Ascending aorta (tissue), 2 donors: ENCODE results near the gene ABAT. TPM values are rescaled to one million over a fixed set of nuclear protein-coding genes. Genes with fewer than 3 reads are reported as not detected.
A peak's percentile ranks its signal among the peaks of the same experiment; 100 is the strongest.
"Not testable (repeated sequence)": the region's sequence is repeated elsewhere in the genome, so short reads cannot be mapped to it uniquely, and the experiment has no call there.

Source experiments
- DNase-seq, 2 donors: peaks; one replicate each; pipeline ENCODE4 v3.0.0-alpha.2; 2019; ENCODE audit warnings: low spot score in 2 of 2
- H3K27ac ChIP-seq, 2 donors: fragments of 200-600 bp; sonication (generic); one replicate each; pipeline ENCODE4 v1.5.1; 2016 to 2017; ENCODE audit warnings: mild to moderate bottlenecking in 1 of 2
- H3K27me3 ChIP-seq: fragments of 200-600 bp; sonication (generic); one replicate; pipeline ENCODE4 v1.5.1; 2017
- H3K36me3 ChIP-seq, 2 donors: fragments of 200-600 bp; sonication (generic); one replicate each; pipeline ENCODE4 v1.5.1; 2016
- H3K4me1 ChIP-seq, 2 donors: fragments of 200-600 bp; sonication (generic); one replicate each; pipeline ENCODE4 v1.5.1; 2016 to 2017; ENCODE audit warnings: mild to moderate bottlenecking in 1 of 2
- H3K4me3 ChIP-seq, 2 donors: fragments of 200-600 bp; sonication (generic); one replicate each; pipeline ENCODE4 v1.5.1; 2016 to 2017; ENCODE audit warnings: mild to moderate bottlenecking in 1 of 2
- H3K9me3 ChIP-seq, 2 donors: fragments of 200-600 bp; sonication (generic); one replicate each; pipeline ENCODE4 v1.5.1; 2016
- intact Hi-C: fragments of 100-400 bp; cut with DNase I; formaldehyde crosslinking; loops from one replicate; pipeline ENCODE4 v1.15.1; 2023
- total RNA-seq: library from RNA; depleted of rRNA; stranded (reverse); fragments of >200 nt; gene quantifications from one replicate; pipeline ENCODE4 v1.1.0, GENCODE V29; 2016
- TF ChIP-seq, protein P1 (sequence below), 3 experiments: fragments of 200-600 bp in 2 of 3; fragments of 450-650 bp in 1 of 3; sonication (generic) in 2 of 3; IDR thresholded peaks; one replicate each; pipeline ENCODE4 v1.5.1; 2016 to 2019; ENCODE audit warnings: antibody characterized with exemption in 3 of 3, mild to moderate bottlenecking in 1 of 3, moderate library complexity in 1 of 3

ABAT gene
- total RNA-seq, 1 donor from 2014 or later, result 1.8 TPM

GRCh38 chr16:8741636-8742035 is 67.2 kb downstream of the ABAT start:
- H3K36me3 ChIP-seq, result no peaks in the 10 kb centered on the region
- DNase-seq, result no peak
- TF ChIP-seq, protein P1, sequence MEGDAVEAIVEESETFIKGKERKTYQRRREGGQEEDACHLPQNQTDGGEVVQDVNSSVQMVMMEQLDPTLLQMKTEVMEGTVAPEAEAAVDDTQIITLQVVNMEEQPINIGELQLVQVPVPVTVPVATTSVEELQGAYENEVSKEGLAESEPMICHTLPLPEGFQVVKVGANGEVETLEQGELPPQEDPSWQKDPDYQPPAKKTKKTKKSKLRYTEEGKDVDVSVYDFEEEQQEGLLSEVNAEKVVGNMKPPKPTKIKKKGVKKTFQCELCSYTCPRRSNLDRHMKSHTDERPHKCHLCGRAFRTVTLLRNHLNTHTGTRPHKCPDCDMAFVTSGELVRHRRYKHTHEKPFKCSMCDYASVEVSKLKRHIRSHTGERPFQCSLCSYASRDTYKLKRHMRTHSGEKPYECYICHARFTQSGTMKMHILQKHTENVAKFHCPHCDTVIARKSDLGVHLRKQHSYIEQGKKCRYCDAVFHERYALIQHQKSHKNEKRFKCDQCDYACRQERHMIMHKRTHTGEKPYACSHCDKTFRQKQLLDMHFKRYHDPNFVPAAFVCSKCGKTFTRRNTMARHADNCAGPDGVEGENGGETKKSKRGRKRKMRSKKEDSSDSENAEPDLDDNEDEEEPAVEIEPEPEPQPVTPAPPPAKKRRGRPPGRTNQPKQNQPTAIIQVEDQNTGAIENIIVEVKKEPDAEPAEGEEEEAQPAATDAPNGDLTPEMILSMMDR (IDR thresholded peaks at IDR 0.05), result no peak
- no peak overlapping the region for H3K27ac ChIP-seq
- no peaks in the 10 kb centered on the region for H3K4me1 ChIP-seq
- intact Hi-C loops, result no loop called here
- H3K27me3 ChIP-seq, result no peaks in the 10 kb centered on the region
- no peak overlapping the region for H3K4me3 ChIP-seq
- no peaks in the 10 kb centered on the region for H3K9me3 ChIP-seq

- intact Hi-C loops, result no loop called here
- H3K27me3 ChIP-seq, result no peaks in the 10 kb centered on the region
- H3K4me1 ChIP-seq, result no peaks in the 10 kb centered on the region
- H3K4me3 ChIP-seq, result peak overlapping the region in 1 of 2 donors; percentile 21
- TF ChIP-seq, protein P1 (IDR thresholded peaks at IDR 0.05), result no peak
- no peaks in the 10 kb centered on the region for H3K36me3 ChIP-seq
- no peaks in the 10 kb centered on the region for H3K9me3 ChIP-seq
- DNase-seq, result no peak
- H3K27ac ChIP-seq, result no peak overlapping the region
Measured at GRCh38 chr16:8742068-8742467, 67.7 kb downstream of the ABAT start.

- H3K36me3 ChIP-seq, H3K4me3 ChIP-seq, H3K4me1 ChIP-seq, H3K9me3 ChIP-seq, intact Hi-C loops, H3K27ac ChIP-seq, H3K27me3 ChIP-seq, DNase-seq: not testable (repeated sequence)
Measured at GRCh38 chr16:8748944-8749343, 74.5 kb downstream of the ABAT start.

- H3K4me1 ChIP-seq, result no peaks in the 10 kb centered on the region
- no peak overlapping the region for H3K4me3 ChIP-seq
- DNase-seq, result no peak
- H3K27me3 ChIP-seq, result no peaks in the 10 kb centered on the region
- TF ChIP-seq, protein P1 (IDR thresholded peaks at IDR 0.05), result no peak
- peaks cover 7 to 8% of the 10 kb centered on the region in 2 donors for H3K36me3 ChIP-seq
- H3K9me3 ChIP-seq, result no peaks in the 10 kb centered on the region
- H3K27ac ChIP-seq, result no peak overlapping the region
- intact Hi-C loops, result no loop called here
Measured at GRCh38 chr16:8751481-8752311, 77.3 kb downstream of the ABAT start.

GRCh38 chr16:8752706-8753105 is 78.3 kb downstream of the ABAT start:
- H3K27me3 ChIP-seq, result no peaks in the 10 kb centered on the region
- H3K4me3 ChIP-seq, result no peak overlapping the region
- no peaks in the 10 kb centered on the region for H3K4me1 ChIP-seq
- no peak for DNase-seq
- TF ChIP-seq, protein P1 (IDR thresholded peaks at IDR 0.05), result no peak
- intact Hi-C loops, result no loop called here
- H3K27ac ChIP-seq, result no peak overlapping the region
- H3K9me3 ChIP-seq, result no peaks in the 10 kb centered on the region
- peaks cover 7 to 14% of the 10 kb centered on the region in 2 donors for H3K36me3 ChIP-seq

- intact Hi-C loops, result no loop called here
- Histone ChIP-seq H3K27ac (no peak overlapping the region), H3K4me3 (no peak overlapping the region), H3K4me1 (no peaks in the 10 kb centered on the region), H3K27me3 (no peaks in the 10 kb centered on the region), H3K36me3 (peaks cover 7 to 15% of the 10 kb centered on the region in 2 donors), H3K9me3 (no peaks in the 10 kb centered on the region)
- TF ChIP-seq, protein P1 (IDR thresholded peaks at IDR 0.05), result no peak
- DNase-seq, result no peak
Measured at GRCh38 chr16:8753416-8754054, 79.1 kb downstream of the ABAT start.
